Measurements from ENCODE around the gene PUS7. TPM values are rescaled to one million over a fixed set of nuclear protein-coding genes. Genes with fewer than 3 reads are reported as not detected.
"Not testable (repeated sequence)": the region's sequence is repeated elsewhere in the genome, so short reads cannot be mapped to it uniquely, and the experiment has no call there.

Gene PUS7, protein sequence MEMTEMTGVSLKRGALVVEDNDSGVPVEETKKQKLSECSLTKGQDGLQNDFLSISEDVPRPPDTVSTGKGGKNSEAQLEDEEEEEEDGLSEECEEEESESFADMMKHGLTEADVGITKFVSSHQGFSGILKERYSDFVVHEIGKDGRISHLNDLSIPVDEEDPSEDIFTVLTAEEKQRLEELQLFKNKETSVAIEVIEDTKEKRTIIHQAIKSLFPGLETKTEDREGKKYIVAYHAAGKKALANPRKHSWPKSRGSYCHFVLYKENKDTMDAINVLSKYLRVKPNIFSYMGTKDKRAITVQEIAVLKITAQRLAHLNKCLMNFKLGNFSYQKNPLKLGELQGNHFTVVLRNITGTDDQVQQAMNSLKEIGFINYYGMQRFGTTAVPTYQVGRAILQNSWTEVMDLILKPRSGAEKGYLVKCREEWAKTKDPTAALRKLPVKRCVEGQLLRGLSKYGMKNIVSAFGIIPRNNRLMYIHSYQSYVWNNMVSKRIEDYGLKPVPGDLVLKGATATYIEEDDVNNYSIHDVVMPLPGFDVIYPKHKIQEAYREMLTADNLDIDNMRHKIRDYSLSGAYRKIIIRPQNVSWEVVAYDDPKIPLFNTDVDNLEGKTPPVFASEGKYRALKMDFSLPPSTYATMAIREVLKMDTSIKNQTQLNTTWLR
- 27.4 and 28.4 TPM in 2 replicates for total RNA-seq (2014; rRNA removed; shearing (Covaris generic); ENCODE audit: low replicate concordance)

DNA sequence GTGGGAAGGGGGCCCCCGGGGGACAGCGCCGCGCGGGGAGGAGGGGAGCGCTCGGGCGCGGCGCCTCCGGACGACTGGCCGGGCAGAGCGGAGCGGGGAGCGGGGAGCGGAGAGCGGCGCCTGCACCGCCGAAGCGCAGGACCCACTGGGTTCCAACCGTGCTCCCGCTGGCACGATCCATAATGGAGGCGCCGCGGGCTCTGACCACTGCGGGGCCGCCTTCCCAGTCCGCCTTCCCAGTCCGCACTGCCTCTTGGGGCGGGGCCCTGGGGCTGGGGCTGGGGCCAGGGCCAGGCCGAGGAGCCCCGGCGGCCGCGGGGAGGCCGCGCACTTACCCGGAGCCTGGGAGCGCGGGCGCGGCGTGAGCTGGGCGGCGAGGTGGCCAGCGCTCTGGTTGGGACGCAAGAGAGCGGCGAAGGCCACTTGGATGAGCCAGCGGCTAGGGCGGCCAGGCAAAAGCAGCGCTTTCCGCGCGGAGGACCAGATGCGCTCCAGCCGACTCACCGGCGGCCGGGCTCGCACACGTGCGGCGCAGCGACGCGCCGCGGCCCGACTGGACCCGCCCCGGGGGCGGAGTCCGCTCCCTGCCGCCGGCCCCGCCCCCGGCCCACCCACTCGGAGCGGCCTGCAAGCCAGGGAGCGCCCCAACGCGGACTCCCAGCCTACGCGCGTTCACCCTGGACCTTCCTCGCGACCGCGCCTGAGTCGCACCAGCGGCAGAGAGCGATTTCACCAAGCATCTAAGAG, at the start of gene PUS7:
Gene PUS7, minus strand, starts transcription at position 555 of the 747 bp plus-strand sequence. CDS start 13,759 bp downstream, outside the sequence.
- DNase-seq = peak; percentile 88
- Histone ChIP-seq H3K9me3 (no peaks in the 10 kb centered on the region; the same call in 1 of the 2 replicates), H3K36me3 (peaks cover 2% of the 10 kb centered on the region; the same call in 1 of the 2 replicates), H3K4me3 (peak within 1 kb of the TSS; percentile 76), H3K27me3 (no peaks in the 10 kb centered on the region)

DNA sequence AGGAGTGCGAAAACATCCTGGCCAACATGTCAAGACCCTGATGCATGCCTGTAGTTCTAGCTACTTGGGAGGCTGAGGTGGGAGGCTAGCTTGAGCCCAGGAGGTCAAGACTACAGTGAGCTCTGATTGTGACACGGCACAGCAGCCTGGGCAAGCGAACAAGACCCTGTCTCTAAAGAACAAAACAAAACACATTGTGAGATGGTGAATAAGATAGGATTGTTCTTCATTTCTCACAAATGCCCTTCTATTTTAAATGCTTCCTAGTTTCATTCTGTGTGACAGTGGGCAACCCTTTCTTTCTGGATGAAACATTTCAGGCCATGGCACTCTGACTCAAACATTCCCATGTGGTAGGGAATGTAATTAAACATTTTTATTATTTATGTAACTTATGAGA, 45.8 kb upstream of the PUS7 start:
- Histone ChIP-seq H3K9me3 (no peaks in the 10 kb centered on the region), H3K4me3 (no peak overlapping the region), H3K36me3 (peaks cover 8% of the 10 kb centered on the region), H3K27me3 (no peaks in the 10 kb centered on the region)
- no peak for DNase-seq

DNA sequence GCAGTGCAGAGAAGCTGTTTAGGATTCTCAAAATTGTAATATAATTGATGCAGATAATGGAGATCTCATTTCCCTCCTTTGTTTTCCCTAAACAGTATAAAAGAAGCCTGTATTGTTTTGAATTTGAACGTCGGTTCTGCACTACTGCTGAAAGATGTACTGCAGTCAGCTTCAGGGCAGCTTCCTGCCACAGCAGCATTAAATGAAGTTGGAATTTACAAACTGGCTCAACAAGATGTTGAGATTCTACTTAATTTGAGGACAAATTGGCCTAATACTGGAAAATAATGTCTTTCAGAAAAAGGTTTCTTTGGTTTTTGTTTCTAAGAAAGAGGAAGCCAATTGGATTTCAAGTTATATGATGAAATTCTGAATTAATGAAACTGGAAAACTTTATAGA, 45.0 kb upstream of the PUS7 start:
- H3K27me3 ChIP-seq = no peaks in the 10 kb centered on the region
- peaks cover 8% of the 10 kb centered on the region for H3K36me3 ChIP-seq
- no peak overlapping the region for H3K4me3 ChIP-seq
- no peaks in the 10 kb centered on the region for H3K9me3 ChIP-seq
- no peak for DNase-seq

DNA sequence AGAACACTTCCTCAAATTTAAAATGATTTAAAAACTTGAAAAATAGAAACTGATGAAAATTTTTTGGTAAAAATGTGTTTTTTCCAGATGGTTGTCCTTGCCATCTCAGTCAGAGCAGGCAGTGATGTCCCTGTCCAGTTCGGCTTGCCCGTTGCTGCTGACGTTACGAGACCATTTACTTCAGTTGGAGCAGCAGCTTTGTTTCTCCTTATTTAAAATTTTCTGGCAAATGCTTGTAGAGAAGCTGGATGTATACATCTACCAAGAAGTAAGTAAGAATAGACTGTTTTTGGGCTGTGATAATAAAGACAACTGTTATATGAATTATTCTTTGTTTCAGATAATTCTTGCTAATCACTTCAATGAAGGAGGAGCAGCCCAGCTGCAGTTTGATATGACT, 43.1 kb upstream of the PUS7 start:
- no peaks in the 10 kb centered on the region for H3K27me3 ChIP-seq
- no peaks in the 10 kb centered on the region for H3K9me3 ChIP-seq
- no peak for DNase-seq
- peaks cover 8% of the 10 kb centered on the region for H3K36me3 ChIP-seq
- H3K4me3 ChIP-seq = no peak overlapping the region

DNA sequence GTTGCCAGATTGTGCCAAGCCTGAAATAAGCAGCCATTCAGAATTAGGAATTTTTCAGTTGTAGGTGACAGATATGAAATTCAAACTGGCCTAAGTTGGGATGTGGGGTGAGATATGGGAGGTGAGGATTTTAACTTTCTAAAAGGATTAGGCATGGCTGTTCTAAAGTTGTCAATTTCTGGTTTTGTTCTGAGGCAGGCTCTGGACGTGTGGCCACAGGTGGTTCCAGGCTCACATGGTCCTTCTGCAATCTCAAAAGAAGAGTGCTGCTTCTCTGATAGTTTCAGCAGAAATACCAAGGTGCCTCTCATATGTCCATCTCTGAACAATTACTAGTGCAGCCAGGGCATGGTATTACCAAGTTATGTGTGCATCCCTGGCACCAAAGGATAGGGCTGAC, 37.9 kb upstream of the PUS7 start:
- H3K4me3 ChIP-seq = no peak overlapping the region
- DNase-seq = no peak
- no peaks in the 10 kb centered on the region for H3K27me3 ChIP-seq
- H3K9me3 ChIP-seq = no peaks in the 10 kb centered on the region
- peaks cover 11% of the 10 kb centered on the region for H3K36me3 ChIP-seq

DNA sequence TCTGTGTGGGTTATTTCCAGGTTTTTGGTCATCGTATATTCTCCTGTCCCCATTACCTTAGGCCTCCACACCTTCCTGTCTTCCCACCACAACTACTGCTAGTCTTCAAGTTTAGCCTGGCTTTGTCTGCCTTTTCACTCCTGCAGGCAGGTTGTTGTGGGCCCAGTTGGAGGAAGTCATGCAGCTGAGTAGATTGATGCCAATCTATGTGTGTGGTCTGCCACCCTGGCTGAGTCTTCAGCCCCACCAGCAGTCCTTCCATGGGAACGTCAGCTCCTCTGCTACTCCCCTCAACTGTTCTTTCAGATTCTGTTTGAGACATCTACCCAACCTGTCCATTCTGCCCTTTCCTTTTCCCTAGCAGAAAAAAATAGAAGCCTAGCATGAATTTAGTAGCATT, 16.3 kb upstream of the PUS7 start:
- Histone ChIP-seq H3K9me3 (no peaks in the 10 kb centered on the region), H3K36me3 (peaks cover 28% of the 10 kb centered on the region), H3K4me3 (no peak overlapping the region), H3K27me3 (no peaks in the 10 kb centered on the region)
- no peak for DNase-seq

DNA sequence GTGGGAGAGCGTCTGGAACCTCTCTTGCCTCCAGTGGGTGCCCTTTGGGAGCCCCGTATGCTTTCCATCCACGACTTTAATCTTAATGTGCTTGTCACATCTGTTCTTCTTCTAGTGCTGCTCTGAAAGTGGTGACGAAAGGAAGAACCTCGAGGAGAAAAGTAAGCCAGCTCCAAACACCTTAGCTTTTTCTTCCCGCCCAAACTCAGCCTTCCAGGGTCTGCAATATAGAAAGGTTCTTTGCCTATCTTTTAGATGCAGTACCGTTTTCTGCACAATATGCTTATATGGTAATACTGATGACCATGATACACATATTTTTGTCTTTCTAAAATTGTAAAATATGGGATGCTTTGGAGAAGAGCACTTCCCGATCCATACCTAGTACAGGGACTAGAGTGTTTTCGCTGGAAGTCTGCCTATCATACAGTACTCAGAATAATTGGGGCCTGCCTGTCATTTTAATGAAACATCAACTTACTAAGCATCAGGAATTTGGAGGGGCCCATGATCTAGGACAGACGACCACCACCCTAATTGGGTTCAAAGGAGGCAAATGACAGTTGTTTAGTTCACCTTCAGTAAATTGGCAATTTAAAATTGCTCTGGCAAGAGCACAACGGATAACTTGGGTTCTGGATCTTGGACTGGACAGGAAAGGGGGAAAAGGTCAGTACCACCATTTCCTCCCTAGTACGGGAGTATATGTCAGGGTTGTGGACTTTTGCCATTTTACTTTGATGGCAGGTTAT, 10.8 kb upstream of the PUS7 start:
- Histone ChIP-seq H3K4me3 (peak overlapping the region; percentile 96), H3K36me3 (peaks cover 19% of the 10 kb centered on the region), H3K9me3 (no peaks in the 10 kb centered on the region), H3K27me3 (no peaks in the 10 kb centered on the region)
- no peak for DNase-seq

DNA sequence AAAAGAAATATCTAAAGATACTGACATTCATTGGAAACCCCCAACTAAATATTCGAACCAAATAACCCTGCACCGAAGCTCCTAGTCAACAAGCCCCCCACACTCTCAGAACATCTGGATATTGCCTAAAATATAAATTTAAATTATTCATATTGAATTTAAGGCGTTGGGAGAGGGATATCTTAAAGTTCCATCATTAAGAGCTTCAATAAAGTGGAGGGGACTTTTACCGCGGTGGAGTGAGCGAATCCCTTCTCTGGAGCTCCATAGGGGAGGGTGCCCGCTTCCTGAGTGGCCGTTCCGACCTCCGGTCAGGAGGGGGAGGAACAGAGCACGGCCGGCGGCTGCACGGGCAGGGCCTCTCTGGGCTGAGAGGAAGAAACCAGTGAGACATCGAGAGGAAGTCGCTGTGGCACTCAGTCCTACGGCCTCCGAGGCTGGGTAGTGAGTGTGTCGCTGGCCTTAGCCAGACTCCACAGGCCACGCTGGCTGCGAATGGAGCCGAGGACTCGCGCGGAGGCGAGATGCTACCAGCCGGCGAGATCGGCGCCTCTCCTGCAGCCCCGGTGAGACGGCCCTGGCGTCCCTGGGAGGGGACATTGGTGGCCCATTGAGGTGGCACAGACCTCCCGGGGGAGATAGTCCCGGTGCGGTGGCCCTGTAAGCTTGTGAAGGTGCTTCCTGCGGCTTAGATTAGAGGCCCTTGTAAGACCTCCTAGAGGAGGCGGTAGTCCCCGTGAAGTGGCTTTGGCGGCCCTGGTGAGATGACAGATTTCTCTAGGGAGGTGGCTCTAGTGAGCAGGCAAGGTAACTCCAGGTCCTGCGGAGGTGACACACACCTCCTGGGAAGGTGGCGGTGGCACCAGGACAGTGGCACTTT, 10.0 kb upstream of the PUS7 start, which contains the start of gene RINT1:
Gene RINT1, plus strand, starts transcription at position 410 of the 880 bp plus-strand sequence. Its CDS starts 115 bp downstream, at position 525.
- Histone ChIP-seq H3K4me3 (peak within 1 kb of the TSS; percentile 96), H3K27me3 (no peaks in the 10 kb centered on the region), H3K9me3 (no peaks in the 10 kb centered on the region), H3K36me3 (peaks cover 16% of the 10 kb centered on the region)
- peak; percentile 81 for DNase-seq

DNA sequence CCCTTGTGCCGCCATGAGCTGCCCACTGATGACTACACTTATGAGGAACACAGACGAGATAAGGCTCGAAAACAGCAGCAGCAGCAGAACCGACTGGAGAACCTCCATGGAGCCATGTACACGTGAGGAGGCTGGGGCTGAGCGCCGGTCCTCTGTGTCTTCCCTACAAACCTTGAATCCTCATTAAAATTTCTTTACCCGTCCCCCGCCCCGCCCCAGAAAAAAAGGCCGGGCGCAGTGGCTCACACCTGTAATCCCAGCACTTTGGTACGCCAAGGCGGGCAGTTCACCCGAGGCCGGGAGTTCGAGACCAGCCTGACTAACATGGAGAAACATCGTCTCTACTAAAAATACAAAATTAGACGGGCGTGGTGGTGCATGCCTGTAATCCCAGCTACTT, 8.5 kb upstream of the PUS7 start:
- no peak for DNase-seq
- Histone ChIP-seq H3K9me3 (no peaks in the 10 kb centered on the region), H3K36me3 (peaks cover 11% of the 10 kb centered on the region), H3K4me3 (no peak overlapping the region), H3K27me3 (no peaks in the 10 kb centered on the region)

DNA sequence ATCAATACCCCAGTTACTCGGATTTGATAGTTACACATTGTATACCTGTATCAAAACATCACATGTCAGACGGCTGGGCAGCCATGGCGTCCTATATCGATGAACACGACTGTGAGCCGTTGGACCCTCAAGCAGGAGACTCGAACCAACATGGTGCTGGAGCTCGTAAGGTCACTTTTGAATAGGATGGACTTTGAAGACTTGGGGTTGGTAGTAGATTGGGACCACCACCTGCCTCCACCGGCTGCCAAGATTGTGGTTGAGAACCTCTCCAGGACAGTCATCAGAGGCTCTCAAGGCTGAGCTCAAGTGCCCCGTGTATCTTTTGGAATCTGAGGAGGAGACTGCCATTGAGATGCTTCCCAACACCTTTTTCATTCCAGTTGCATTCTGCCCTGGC, 8.1 kb upstream of the PUS7 start:
- peaks cover 11% of the 10 kb centered on the region for H3K36me3 ChIP-seq
- H3K9me3 ChIP-seq = no peaks in the 10 kb centered on the region
- DNase-seq = no peak
- no peaks in the 10 kb centered on the region for H3K27me3 ChIP-seq
- H3K4me3 ChIP-seq = no peak overlapping the region

DNA sequence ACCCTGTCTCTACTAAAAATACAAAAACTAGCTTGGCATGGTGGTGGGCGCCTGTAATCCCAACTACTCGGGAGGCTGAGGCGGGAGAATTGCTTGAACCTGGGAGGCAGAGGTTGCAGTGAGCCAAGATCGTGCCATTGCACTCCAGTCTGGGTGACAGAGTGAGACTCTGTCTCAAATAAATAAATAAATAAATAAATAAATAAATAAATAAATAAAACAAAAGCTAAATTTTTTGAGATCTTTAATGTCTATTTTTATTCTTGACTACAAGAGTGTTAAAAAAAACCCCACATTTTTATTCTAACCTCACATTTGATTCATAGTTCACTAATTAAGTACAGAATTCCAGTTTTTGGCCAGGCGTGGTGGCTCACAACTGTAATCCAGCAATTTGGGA, 5.7 kb upstream of the PUS7 start:
- not testable (repeated sequence) for H3K36me3 ChIP-seq

DNA sequence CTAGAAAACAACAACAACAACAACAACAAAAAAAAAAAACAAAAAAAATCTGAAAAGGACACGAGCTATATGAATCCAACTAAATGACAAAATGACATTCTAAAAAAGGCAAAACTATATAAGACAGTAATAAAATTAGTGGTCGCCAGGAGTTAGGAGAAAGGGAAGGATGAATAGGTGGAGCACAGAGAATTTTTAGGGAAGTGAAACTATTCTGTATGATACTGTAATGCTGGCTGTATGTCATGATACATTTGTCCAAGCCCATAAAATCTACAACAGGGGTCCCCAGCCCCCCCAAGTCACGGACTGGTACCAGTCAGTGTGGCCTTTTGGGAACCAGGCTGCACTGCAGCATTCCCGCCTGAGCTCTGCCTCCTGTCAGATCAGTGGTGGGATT, 2.8 kb upstream of the PUS7 start:
- Histone ChIP-seq H3K36me3 (no peaks in the 10 kb centered on the region; the same call in 1 of the 2 replicates), H3K4me3 (no peak overlapping the region), H3K9me3 (no peaks in the 10 kb centered on the region; the same call in 1 of the 2 replicates), H3K27me3 (no peaks in the 10 kb centered on the region)
- DNase-seq = no peak

More for the DNA sequence above, 5.7 kb upstream of the PUS7 start:
- not testable (repeated sequence) for H3K4me3 ChIP-seq, DNase-seq, H3K27me3 ChIP-seq, H3K9me3 ChIP-seq

DNA sequence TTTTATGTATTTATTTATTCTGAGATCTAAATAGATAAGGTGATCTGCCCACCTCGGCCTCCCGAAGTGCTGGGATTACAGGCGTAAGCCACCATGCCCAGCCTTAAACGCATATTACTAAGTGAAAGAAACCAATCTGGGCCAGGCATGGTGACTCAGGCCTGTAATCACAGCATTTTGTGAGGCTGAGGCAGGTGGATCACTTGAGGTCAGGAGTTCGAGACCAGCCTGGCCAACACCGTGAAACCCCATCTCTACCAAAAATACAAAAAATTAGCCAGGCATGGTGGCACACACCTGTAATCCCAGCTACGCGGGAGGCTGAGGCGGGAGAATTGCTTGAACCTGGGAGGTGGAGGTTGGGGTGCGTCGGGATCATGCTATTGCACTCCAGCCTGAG, 2.4 kb upstream of the PUS7 start:
- H3K9me3 ChIP-seq, H3K4me3 ChIP-seq, H3K27me3 ChIP-seq, H3K36me3 ChIP-seq, DNase-seq: not testable (repeated sequence)

DNA sequence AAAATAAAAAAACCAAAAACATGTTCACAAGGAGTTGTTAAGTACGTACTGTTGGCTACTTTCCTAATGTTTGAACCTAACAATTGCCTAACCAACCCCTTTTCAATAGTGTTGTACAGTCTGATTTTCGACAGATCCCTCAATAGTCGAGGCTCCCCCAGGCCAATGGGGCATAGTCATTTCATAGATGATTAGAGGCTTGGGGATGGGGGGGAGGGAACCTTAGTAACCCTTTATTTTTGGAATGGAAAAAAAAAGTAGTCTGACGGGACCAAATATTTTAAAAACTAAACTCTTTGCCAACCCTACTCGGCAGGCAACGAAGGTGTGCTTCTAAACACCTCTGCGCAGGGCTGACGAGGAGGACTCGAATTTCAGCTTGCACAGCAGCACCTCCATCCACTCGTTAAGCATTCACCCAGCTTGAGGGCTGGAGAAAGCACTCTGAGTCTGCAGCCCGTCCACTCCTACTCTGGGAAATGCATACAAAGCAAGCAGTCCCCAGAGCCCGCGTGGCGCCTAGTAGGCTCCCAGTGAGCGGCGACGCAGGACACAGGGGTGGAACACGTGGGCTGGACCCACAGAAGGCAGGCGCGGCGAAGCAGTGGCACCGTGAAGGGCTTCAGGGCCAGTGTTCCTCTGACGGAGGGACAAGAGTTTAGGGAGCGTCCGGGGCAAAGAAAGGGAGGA, 899 bp downstream of the PUS7 start:
- H3K4me3 ChIP-seq = peak overlapping the region; percentile 76
- DNase-seq = peak; percentile 44
- H3K9me3 ChIP-seq = no peaks in the 10 kb centered on the region; the same call in 1 of the 2 replicates
- peaks cover 2% of the 10 kb centered on the region; the same call in 1 of the 2 replicates for H3K36me3 ChIP-seq
- H3K27me3 ChIP-seq = no peaks in the 10 kb centered on the region

DNA sequence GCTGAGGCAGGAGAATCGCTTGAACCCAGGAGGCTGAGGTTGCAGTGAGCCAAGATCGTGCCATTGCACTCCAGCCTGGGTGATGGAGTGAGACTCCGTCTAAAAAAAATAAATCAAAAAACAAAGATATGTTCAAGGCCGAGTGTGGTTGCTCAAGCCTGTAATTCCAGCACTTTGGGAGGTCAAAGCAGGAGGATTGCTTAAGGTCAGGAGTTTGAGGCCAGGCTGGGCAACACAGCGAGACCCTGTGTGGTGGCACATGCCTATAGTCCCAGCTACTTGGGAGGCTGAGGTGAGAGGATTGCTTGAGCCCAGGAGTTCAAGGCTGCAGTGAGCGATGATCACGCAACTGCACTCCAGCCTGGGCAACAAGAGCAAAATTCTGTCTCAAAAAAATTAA, 1.5 kb downstream of the PUS7 start:
- not testable (repeated sequence) for DNase-seq, H3K9me3 ChIP-seq, H3K27me3 ChIP-seq, H3K36me3 ChIP-seq
- H3K4me3 ChIP-seq = peak overlapping the region; percentile 76
